Left lung (tissue), 10 donors: Measurements from ENCODE around the gene RAB11FIP4. TPM values are rescaled to one million over a fixed set of nuclear protein-coding genes. Genes with fewer than 3 reads are reported as not detected.

ENCODE experiments used
- ATAC-seq: fragments of 200-7000 bp; cut with Tn5 transposase; one replicate; pipeline ENCODE4 v1.9.1; 2020; ENCODE audit warnings: moderate library complexity
- DNase-seq, 4 donors: peaks; one replicate each; pipeline ENCODE4 v3.0.0-alpha.2; 2013 to 2020
- H3K27ac ChIP-seq, 2 donors: fragments of 200-600 bp; sonication (generic) in 1 of 2; one replicate each; pipeline versions ENCODE4 v1.5.0 to v1.8.0; 2020 to 2021
- H3K27me3 ChIP-seq, 2 donors: fragments of 200-600 bp; sonication (generic) in 1 of 2; one replicate each; pipeline versions ENCODE4 v1.5.0 to v1.8.0; 2020 to 2021
- H3K36me3 ChIP-seq, 2 donors: fragments of 200-600 bp; sonication (generic) in 1 of 2; one replicate each; pipeline versions ENCODE4 v1.5.0 to v1.8.0; 2020 to 2021
- H3K4me1 ChIP-seq, 2 donors: fragments of 200-600 bp; one replicate each; pipeline ENCODE4 v1.8.0; 2021
- H3K4me3 ChIP-seq, 2 donors: fragments of 200-600 bp; sonication (generic) in 1 of 2; one replicate each; pipeline versions ENCODE4 v1.5.0 to v1.8.0; 2020 to 2021; ENCODE audit warnings: mild to moderate bottlenecking in 1 of 2
- H3K9me3 ChIP-seq, 2 donors: fragments of 200-600 bp; sonication (generic) in 1 of 2; one replicate each; pipeline versions ENCODE4 v1.5.0 to v1.8.0; 2020 to 2021
- intact Hi-C, 2 donors: fragments of 100-400 bp; cut with DNase I; formaldehyde crosslinking; loops; one replicate each; pipeline versions ENCODE4 v1.11.2 to v1.14.2; 2022
- polyA plus RNA-seq, 6 donors: library from polyadenylated mRNA; unstranded; fragments of 120-200 nt; gene quantifications; one replicate each; pipeline ENCODE4 v1.2.1, GENCODE V29; 2013; ENCODE audit not compliant: insufficient read length in 6 of 6
- total RNA-seq, 2 donors: library from RNA; stranded (reverse); fragmentation: NEBNext Ultra II Directional; extraction: Animal tissue kit (Norgen Biotek cat#: 25700); gene quantifications; one replicate each; pipeline ENCODE4 v1.2.1, GENCODE V29; 2021
- TF ChIP-seq, protein P1 (sequence below), 2 donors: fragments of 200-600 bp; sonication (generic) in 1 of 2; IDR thresholded peaks; one replicate each; pipeline versions ENCODE4 v1.5.0 to v1.8.0; 2021; ENCODE audit warnings: antibody characterized with exemption in 2 of 2
- donor health status: DM: no; HTN: yes; CAD: no.
- donor health status: DM: no; HTN: no; CAD: no.

RAB11FIP4 gene
- total and polyA plus RNA-seq, 8 donors, result 7.2 to 19.9 (median 8.2) TPM

DNA sequence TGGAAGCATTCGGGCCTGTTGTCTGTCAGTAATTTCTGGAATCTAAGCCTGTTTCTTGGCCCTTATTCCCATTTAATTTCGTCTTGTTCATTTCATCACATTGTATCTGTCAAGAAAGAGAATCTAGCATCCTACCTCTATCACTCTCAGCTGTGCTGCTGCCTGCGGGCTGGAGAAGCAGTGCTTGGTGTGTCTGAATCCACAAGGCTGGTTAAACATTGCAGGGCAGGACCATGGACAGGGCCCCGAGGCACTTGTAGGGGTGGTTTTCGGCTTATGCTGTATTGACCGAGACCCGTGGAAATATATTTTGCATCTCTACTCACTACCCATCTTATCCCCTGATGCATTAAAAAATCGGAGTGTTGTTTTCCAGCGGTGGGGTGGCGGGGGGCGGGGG, 3.1 kb downstream of the RAB11FIP4 start:
- intact Hi-C loops, result no loop called here
- H3K27me3 ChIP-seq, result peaks cover 37 to 76% of the 10 kb centered on the region in 2 donors

DNA sequence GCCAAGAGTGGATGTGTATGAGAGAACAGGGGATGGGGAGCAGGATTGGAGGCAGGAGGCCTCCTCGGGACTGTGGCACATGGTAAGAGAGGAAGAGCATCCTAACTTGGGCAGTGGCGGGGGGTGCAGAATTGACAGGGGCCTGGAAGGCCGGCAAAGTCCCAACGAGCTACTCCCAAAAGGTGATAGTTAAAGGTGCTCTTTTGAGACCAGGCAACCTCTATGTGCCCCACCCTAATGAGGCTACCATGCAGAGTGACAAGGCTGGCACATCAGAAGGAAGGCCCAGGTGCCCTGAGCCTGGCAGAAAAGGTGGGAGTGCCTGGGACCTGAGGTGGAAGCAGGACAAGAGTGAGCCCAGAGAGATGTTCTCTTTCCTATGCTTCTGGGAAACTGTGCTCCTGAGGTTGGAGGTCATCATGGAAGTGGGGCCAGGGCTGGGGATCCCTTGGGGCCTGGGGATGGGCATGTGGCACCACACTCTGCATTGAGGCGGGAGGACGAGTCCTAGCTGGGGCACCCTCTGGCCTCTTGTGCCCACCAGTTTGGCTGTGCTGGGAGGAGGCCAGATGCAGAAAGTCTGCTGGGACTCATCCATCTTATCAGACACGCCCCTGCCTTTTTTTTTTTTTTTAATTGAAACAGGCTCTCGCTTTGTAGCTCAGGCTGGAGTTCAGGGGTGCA, 5.9 kb downstream of the RAB11FIP4 start:
- Histone ChIP-seq H3K4me1 (no peaks in the 10 kb centered on the region), H3K27me3 (peaks cover 14 to 58% of the 10 kb centered on the region in 2 donors), H3K9me3 (no peaks in the 10 kb centered on the region), H3K4me3 (no peak overlapping the region), H3K36me3 (no peaks in the 10 kb centered on the region), H3K27ac (no peak overlapping the region)
- DNase-seq (no peak), ATAC-seq (no peak)
- TF ChIP-seq, protein P1, sequence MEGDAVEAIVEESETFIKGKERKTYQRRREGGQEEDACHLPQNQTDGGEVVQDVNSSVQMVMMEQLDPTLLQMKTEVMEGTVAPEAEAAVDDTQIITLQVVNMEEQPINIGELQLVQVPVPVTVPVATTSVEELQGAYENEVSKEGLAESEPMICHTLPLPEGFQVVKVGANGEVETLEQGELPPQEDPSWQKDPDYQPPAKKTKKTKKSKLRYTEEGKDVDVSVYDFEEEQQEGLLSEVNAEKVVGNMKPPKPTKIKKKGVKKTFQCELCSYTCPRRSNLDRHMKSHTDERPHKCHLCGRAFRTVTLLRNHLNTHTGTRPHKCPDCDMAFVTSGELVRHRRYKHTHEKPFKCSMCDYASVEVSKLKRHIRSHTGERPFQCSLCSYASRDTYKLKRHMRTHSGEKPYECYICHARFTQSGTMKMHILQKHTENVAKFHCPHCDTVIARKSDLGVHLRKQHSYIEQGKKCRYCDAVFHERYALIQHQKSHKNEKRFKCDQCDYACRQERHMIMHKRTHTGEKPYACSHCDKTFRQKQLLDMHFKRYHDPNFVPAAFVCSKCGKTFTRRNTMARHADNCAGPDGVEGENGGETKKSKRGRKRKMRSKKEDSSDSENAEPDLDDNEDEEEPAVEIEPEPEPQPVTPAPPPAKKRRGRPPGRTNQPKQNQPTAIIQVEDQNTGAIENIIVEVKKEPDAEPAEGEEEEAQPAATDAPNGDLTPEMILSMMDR (IDR thresholded peaks at IDR 0.05), result no peak
- intact Hi-C loops, result no loop called here

More for the DNA sequence above, 3.1 kb downstream of the RAB11FIP4 start:
- no peak overlapping the region for H3K27ac ChIP-seq
- H3K4me3 ChIP-seq, result no peak overlapping the region
- DNase-seq, result peak in 3 of 4 donors; percentile 64 to 89 (median 79)
- no peaks in the 10 kb centered on the region for H3K9me3 ChIP-seq
- TF ChIP-seq, protein P1 (IDR thresholded peaks at IDR 0.05), result no peak
- no peaks in the 10 kb centered on the region for H3K36me3 ChIP-seq
- H3K4me1 ChIP-seq, result peaks cover 0 to 13% of the 10 kb centered on the region in 2 donors
- ATAC-seq, result peak; percentile 78

DNA sequence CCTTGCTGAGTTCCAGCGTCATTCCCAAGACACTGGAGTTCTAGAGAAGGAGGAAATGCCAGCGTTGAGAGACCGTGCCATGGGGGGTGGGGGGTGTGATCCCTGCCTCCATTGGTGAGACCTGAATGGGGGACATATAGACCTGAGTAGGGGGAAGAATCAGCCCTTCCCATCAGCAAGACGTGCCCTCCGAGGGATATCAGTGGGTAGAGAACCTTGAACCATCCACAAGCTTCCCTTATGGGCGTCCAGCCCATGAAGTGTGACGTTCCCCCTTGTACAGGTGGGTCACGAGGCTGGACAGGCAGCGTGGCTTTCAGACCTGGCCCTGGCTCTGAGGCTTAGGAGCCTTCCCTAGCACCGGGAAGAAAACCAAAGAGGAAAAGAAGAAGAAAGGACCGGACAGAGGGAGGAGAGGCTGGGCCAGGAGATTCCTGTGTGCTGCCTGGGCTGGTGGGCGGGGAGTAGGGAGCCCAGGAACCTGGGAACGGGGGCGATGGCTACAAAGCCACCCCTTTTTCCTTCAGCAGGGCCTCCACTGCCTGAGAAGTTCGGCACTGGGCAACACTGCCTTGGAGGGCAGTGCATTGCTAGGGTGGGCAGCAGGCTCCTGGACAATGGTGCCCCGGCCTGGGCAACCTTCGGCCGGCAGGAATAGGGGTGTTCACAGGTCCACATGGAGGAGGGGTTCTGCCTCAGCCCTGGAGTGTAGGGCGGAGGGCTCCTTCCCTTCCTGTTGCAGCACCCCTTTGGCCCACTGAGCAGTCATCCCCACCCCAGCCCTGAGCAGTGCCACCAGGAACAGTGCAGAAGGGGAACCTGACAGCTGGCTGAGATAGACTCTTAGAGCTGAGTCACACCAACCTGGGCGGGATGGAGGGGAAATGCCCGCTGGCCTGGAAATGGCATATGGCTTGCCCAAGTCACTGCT, 7.2 kb downstream of the RAB11FIP4 start:
- H3K4me1 ChIP-seq, result no peaks in the 10 kb centered on the region
- no peaks in the 10 kb centered on the region for H3K9me3 ChIP-seq
- intact Hi-C loops, result no loop called here
- ATAC-seq (no peak), DNase-seq (no peak)
- no peaks in the 10 kb centered on the region for H3K36me3 ChIP-seq
- H3K4me3 ChIP-seq, result no peak overlapping the region
- TF ChIP-seq, protein P1 (IDR thresholded peaks at IDR 0.05), result no peak
- H3K27me3 ChIP-seq, result peaks cover 4 to 46% of the 10 kb centered on the region in 2 donors
- H3K27ac ChIP-seq, result no peak overlapping the region

DNA sequence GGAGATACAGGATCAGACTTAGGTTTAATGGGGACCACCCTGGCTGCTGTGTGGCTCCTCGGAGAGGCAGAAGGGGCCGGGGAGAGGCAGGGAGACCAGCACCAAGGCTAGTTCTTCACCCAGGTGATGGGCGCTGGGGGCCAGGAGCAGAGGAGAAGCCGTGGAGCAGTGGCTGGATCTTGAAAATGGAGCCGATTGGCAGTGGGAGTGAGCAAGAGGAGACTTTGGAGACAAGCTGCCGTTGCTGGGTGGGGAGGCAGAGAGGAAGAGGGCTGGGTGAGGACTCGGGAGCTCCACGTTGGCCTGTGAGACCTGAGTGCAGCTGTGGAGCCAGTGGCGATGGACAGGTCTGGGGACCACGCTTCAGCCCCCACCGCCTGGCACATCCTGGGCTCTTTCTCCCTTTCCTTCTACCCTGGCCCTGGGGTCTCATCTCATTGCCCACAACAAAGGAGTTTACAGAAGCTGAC, 9.0 kb downstream of the RAB11FIP4 start:
- no peaks in the 10 kb centered on the region for H3K36me3 ChIP-seq
- TF ChIP-seq, protein P1 (IDR thresholded peaks at IDR 0.05), result no peak

More for the DNA sequence above, 9.0 kb downstream of the RAB11FIP4 start:
- Histone ChIP-seq H3K9me3 (no peaks in the 10 kb centered on the region), H3K4me1 (no peaks in the 10 kb centered on the region), H3K27me3 (peaks cover 0 to 27% of the 10 kb centered on the region in 2 donors), H3K4me3 (no peak overlapping the region), H3K27ac (no peak overlapping the region)
- intact Hi-C loops, result no loop called here
- DNase-seq (no peak), ATAC-seq (no peak)
